Measurements from ENCODE around the gene DLG5.

The DLG5 gene

DNA sequence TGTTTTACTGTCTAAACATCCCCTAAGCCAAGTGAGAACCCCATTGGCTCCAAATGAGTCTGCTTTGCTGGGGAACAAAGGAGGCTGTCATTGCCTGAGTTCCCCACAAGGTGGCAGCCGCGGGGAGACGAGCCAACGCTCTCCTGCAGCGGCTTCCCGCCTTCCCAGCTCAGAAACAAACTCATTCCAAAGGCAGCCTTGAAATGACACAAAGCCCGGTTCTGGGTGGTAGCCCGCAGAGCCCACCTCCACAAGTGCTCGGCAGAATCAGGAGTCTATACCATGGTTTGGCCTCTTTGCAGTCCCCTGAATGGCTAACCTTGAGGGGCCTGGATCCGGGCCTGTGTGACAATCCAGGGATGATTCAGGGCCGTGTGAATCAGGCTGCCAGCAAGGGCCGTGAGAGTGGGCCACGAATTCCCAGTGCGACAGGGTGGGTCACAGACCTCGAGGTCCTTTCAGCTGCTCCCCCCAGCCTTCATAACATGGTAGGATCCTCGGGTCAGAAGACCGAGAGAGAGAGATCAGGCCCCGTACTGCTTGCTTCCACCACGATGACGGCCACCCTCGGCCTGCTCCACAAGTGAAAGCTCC, 79.7 kb downstream of the DLG5 start:
- TF ChIP-seq, protein P1, sequence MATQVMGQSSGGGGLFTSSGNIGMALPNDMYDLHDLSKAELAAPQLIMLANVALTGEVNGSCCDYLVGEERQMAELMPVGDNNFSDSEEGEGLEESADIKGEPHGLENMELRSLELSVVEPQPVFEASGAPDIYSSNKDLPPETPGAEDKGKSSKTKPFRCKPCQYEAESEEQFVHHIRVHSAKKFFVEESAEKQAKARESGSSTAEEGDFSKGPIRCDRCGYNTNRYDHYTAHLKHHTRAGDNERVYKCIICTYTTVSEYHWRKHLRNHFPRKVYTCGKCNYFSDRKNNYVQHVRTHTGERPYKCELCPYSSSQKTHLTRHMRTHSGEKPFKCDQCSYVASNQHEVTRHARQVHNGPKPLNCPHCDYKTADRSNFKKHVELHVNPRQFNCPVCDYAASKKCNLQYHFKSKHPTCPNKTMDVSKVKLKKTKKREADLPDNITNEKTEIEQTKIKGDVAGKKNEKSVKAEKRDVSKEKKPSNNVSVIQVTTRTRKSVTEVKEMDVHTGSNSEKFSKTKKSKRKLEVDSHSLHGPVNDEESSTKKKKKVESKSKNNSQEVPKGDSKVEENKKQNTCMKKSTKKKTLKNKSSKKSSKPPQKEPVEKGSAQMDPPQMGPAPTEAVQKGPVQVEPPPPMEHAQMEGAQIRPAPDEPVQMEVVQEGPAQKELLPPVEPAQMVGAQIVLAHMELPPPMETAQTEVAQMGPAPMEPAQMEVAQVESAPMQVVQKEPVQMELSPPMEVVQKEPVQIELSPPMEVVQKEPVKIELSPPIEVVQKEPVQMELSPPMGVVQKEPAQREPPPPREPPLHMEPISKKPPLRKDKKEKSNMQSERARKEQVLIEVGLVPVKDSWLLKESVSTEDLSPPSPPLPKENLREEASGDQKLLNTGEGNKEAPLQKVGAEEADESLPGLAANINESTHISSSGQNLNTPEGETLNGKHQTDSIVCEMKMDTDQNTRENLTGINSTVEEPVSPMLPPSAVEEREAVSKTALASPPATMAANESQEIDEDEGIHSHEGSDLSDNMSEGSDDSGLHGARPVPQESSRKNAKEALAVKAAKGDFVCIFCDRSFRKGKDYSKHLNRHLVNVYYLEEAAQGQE (IDR thresholded peaks at IDR 0.05; ENCODE audit: low read depth): no peak
- TF ChIP-seq EP300 (IDR thresholded peaks at IDR 0.05; ENCODE audit: borderline replicate concordance) (0 out of 2 replicates have a peak, but pooled peaks have one; percentile 7), RAD21 (IDR thresholded peaks at IDR 0.05; ENCODE audit: low read depth) (peak; percentile 88), EGR1 (IDR thresholded peaks at IDR 0.05) (no peak), NFIC (IDR thresholded peaks at IDR 0.05) (0 out of 2 replicates have a peak, but pooled peaks have one; percentile 23), TEAD4 (IDR thresholded peaks at IDR 0.05) (0 out of 2 replicates have a peak, but pooled peaks have one; percentile 35)
- TF ChIP-seq, protein P2, sequence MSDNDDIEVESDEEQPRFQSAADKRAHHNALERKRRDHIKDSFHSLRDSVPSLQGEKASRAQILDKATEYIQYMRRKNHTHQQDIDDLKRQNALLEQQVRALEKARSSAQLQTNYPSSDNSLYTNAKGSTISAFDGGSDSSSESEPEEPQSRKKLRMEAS (IDR thresholded peaks at IDR 0.05): peak; percentile 62; the same call in 1 of the 2 replicates

DNA sequence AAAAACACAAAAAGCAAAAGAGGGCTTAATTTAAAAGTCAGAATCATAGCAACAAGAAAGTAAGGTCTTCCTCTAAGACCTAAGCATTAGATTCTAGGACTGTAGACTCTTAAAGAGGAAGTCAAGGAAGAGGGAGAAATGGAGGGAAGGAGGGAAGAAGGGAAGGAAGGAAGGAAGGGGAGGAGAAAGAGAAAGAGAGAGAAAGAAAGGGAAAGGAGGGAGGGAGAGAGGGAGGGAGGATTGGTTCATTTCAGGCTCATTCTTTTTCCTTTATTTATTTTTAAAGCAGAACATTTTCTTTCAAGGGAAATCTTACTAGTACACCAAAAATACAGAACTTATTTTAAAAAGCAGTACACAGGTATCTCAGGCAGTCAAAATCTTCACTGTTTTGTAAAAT, 81.1 kb downstream of the DLG5 start:
- TF ChIP-seq, protein P3, sequence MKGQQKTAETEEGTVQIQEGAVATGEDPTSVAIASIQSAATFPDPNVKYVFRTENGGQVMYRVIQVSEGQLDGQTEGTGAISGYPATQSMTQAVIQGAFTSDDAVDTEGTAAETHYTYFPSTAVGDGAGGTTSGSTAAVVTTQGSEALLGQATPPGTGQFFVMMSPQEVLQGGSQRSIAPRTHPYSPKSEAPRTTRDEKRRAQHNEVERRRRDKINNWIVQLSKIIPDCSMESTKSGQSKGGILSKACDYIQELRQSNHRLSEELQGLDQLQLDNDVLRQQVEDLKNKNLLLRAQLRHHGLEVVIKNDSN (IDR thresholded peaks at IDR 0.05): no peak
- TF ChIP-seq CREB1 (IDR thresholded peaks at IDR 0.05; ENCODE audit: low read depth) (no peak), EP300 (IDR thresholded peaks at IDR 0.05; ENCODE audit: borderline replicate concordance) (no peak)

DNA sequence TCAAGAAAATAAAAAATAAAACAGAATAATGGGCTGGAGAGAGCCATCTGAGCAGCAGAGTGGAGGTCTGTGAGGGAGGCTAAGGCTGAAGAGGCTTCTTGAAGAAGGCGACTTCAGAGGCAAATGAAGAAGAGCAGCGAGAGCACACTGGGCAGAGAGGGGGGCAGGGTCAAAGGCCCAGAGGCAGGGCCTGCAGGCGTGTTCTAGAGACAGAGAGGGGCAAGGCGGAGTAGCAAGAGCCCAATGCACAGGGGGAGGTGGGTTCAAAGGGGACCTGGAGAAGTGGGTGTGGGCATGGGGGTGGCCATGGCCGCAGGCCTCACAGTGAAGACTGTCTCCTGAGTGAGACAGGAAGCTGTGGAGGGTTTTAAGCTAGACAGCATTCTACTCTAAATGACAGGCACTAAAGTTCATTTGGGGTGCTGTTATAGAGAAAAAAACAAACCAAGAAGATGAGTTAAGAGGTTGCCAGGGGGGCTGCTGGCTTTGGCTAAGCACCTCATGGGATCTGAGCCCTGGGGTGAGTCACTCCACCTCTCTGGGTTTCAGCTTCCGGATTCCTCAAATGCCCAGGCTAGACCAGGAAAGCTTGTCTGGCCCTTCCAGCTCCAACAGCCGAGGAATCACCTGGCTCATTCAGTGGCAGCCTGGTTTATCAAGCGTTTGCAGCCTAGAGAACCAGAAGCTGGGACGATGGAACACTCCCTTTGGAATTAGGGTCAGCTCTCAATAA, 81.7 kb downstream of the DLG5 start:
- TF ChIP-seq ZBTB7A (IDR thresholded peaks at IDR 0.05; ENCODE audit: low read depth): peak; percentile 77; the same call in 1 of the 2 replicates
- TF ChIP-seq TAF1 (IDR thresholded peaks at IDR 0.05; ENCODE audit: low read depth): no peak
- TF ChIP-seq, protein P2 (IDR thresholded peaks at IDR 0.05): peak; percentile 80
- TF ChIP-seq NFIC (IDR thresholded peaks at IDR 0.05): peak; percentile 66
- TF ChIP-seq TEAD4 (IDR thresholded peaks at IDR 0.05): peak; percentile 96
- TF ChIP-seq, protein P1 (IDR thresholded peaks at IDR 0.05; ENCODE audit: low read depth): no peak
- TF ChIP-seq EGR1 (IDR thresholded peaks at IDR 0.05): 0 out of 2 replicates have a peak, but pooled peaks have one; percentile 15
- TF ChIP-seq EP300 (IDR thresholded peaks at IDR 0.05; ENCODE audit: borderline replicate concordance): peak; percentile 79
- peak; percentile 53; the same call in 1 of the 2 replicates for TF ChIP-seq YY1 (IDR thresholded peaks at IDR 0.05; ENCODE audit: low read depth)
- peak; percentile 85 for TF ChIP-seq TCF12 (IDR thresholded peaks at IDR 0.05; ENCODE audit: low read depth)
- no peak for TF ChIP-seq CREB1 (IDR thresholded peaks at IDR 0.05; ENCODE audit: low read depth)
- peak; percentile 17; the same call in 1 of the 2 replicates for TF ChIP-seq CEBPB (IDR thresholded peaks at IDR 0.05)
- TF ChIP-seq RAD21 (IDR thresholded peaks at IDR 0.05; ENCODE audit: low read depth): peak; percentile 13; the same call in 1 of the 2 replicates
- TF ChIP-seq, protein P3 (IDR thresholded peaks at IDR 0.05): no peak
- TF ChIP-seq FOXM1 (IDR thresholded peaks at IDR 0.05; ENCODE audit: borderline replicate concordance, low read depth): peak; percentile 63; the same call in 1 of the 2 replicates

DNA sequence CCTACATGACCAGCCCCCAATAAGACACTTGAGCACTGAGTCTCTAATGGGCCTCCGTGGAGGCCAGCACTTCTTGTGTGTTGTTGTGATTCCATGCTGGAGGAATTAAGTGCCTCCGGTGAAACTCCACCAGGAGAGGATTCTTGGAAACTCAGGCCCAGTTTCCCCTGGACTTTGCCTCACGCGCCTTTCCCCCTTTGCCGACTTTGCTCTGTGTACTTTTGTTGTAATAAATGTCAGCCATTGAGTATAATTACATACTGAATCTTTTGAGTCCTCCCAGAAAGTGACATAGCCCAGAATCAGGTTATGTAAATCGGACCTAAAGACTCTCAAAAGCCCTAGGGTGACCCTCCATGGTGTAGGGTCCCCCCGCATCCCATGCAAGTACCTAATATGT, 82.4 kb downstream of the DLG5 start:
- TF ChIP-seq, protein P3 (IDR thresholded peaks at IDR 0.05): no peak
- TF ChIP-seq TAF1 (IDR thresholded peaks at IDR 0.05; ENCODE audit: low read depth) (no peak), ZBTB7A (IDR thresholded peaks at IDR 0.05; ENCODE audit: low read depth) (no peak), RAD21 (IDR thresholded peaks at IDR 0.05; ENCODE audit: low read depth) (no peak)
- TF ChIP-seq, protein P2 (IDR thresholded peaks at IDR 0.05): no peak

DNA sequence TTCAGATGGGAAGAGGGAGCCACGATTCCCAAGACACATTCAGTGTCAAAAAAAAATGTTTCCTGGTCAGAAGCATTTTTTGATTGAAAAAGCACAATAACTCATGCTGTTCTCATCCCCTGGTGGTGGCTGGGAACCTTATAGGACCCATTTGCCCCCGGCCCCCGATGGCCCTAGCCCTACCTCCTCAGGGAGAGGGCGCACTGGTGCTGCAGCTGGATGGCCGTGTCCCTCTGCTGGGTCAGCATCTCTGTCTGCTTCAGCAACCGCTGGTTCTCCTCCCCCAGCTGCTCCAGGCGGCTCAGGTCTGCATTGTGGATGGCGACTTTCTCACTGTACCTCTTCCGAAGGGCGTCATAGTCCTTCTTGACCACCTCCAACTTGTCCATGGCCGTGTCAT, 83.3 kb downstream of the DLG5 start:
- TF ChIP-seq, protein P2 (IDR thresholded peaks at IDR 0.05): no peak
- TF ChIP-seq, protein P3 (IDR thresholded peaks at IDR 0.05): no peak
- TF ChIP-seq CREB1 (IDR thresholded peaks at IDR 0.05; ENCODE audit: low read depth): no peak
- TF ChIP-seq RAD21 (IDR thresholded peaks at IDR 0.05; ENCODE audit: low read depth): no peak
- TF ChIP-seq, protein P1 (IDR thresholded peaks at IDR 0.05; ENCODE audit: low read depth): no peak
- no peak for TF ChIP-seq ZBTB7A (IDR thresholded peaks at IDR 0.05; ENCODE audit: low read depth)
- TF ChIP-seq EP300 (IDR thresholded peaks at IDR 0.05; ENCODE audit: borderline replicate concordance): no peak
- TF ChIP-seq NFIC (IDR thresholded peaks at IDR 0.05): no peak
- no peak for TF ChIP-seq TEAD4 (IDR thresholded peaks at IDR 0.05)
- no peak for TF ChIP-seq TAF1 (IDR thresholded peaks at IDR 0.05; ENCODE audit: low read depth)
- TF ChIP-seq CEBPB (IDR thresholded peaks at IDR 0.05): no peak
